ENCODE results near the gene GAS1.

GRCh38 chr9:86983249-86983619 is 35.9 kb upstream of the GAS1 start:
- TF ChIP-seq CTCF (IDR thresholded peaks at IDR 0.05; ENCODE audit: low read length) (no peak), EZH2 (optimal IDR thresholded peaks at IDR 0.05; ENCODE audit: low read depth, low read length) (no peak)

Data from MM.1S (cell line).